Spleen (tissue), 11 donors: ENCODE data around the gene UBE2E2. TPM values are rescaled to one million over a fixed set of nuclear protein-coding genes. Genes with fewer than 3 reads are reported as not detected.

ENCODE experiments used
- DNase-seq: peaks from one replicate; pipeline ENCODE4 v3.0.0-alpha.2; 2020
- H3K27ac ChIP-seq, 8 donors: fragments of 200-600 bp; sonication (generic) in 7 of 8; 1 replicate in 4 of 8; 2 replicates in 4 of 8; pipeline versions ENCODE4 v1.5.0 to v1.8.0; 2016 to 2021; ENCODE audit warnings: inconsistent platforms in 4 of 8, mild to moderate bottlenecking in 4 of 8, moderate library complexity in 1 of 8
- H3K27me3 ChIP-seq, 7 donors: fragments of 200-600 bp; sonication (generic) in 6 of 7; replicated peaks in 1 of 7; 1 replicate in 4 of 7; 2 replicates in 3 of 7; pipeline versions ENCODE4 v1.5.0 to v1.8.0; 2016 to 2021; ENCODE audit warnings: inconsistent platforms in 3 of 7, mild to moderate bottlenecking in 1 of 7
- H3K36me3 ChIP-seq, 6 donors: fragments of 200-600 bp; sonication (generic) in 5 of 6; 1 replicate in 4 of 6; 2 replicates in 2 of 6; pipeline versions ENCODE4 v1.5.0 to v1.8.0; 2016 to 2021; ENCODE audit warnings: inconsistent platforms in 2 of 6
- H3K4me1 ChIP-seq, 6 donors: fragments of 200-600 bp; sonication (generic) in 5 of 6; 1 replicate in 3 of 6; 2 replicates in 3 of 6; pipeline versions ENCODE4 v1.5.0 to v1.8.0; 2016 to 2021; ENCODE audit warnings: inconsistent platforms in 3 of 6
- H3K4me3 ChIP-seq, 8 donors: fragments of 200-600 bp; sonication (generic) in 7 of 8; 1 replicate in 4 of 8; 2 replicates in 4 of 8; pipeline versions ENCODE4 v1.5.0 to v1.8.0; 2016 to 2021; ENCODE audit warnings: inconsistent platforms in 4 of 8, mild to moderate bottlenecking in 4 of 8, moderate library complexity in 2 of 8
- H3K9me3 ChIP-seq, 8 donors: fragments of 200-600 bp; sonication (generic) in 7 of 8; 1 replicate in 4 of 8; 2 replicates in 4 of 8; pipeline versions ENCODE4 v1.5.0 to v1.8.0; 2016 to 2021; ENCODE audit warnings: inconsistent platforms in 4 of 8
- CTCF ChIP-seq, 11 experiments: fragments of 200-600 bp in 7 of 11; fragments of 450-650 bp in 4 of 11; sonication (generic) in 4 of 11; IDR thresholded peaks in 8 of 11; conservative IDR thresholded peaks in 3 of 11; 1 replicate in 7 of 11; 2 replicates in 4 of 11; pipeline versions ENCODE4 v1.4.0 to v1.8.0; 2016 to 2021; ENCODE audit warnings: antibody characterized with exemption in 11 of 11, inconsistent platforms in 4 of 11, mild to moderate bottlenecking in 1 of 11
- POLR2A ChIP-seq, 3 donors: fragments of 450-650 bp; IDR thresholded peaks; one replicate each; pipeline ENCODE4 v1.5.1; 2017; ENCODE audit warnings: antibody characterized with exemption in 3 of 3, mild to moderate bottlenecking in 1 of 3
- POLR2AphosphoS5 ChIP-seq, 3 donors: sonication (generic); formaldehyde crosslinking; IDR thresholded peaks; one replicate each; pipeline ENCODE4 v1.5.1; 2017; ENCODE audit warnings: antibody characterized with exemption in 3 of 3
- WGBS, 5 donors: extraction: QIAGEN DNeasy Blood & Tissue Kit in 3 of 5; methylation state at CpG; one replicate each; pipeline versions ENCODE4 v1.1.5 to v1.1.7; 2013 to 2018; 5-methylcytosine and 5-hydroxymethylcytosine counted together
- intact Hi-C: fragments of 100-400 bp; cut with DNase I; formaldehyde crosslinking; loops from one replicate; pipeline ENCODE4 v1.15.0; 2023; ENCODE audit warnings: low total_unique reads
- polyA plus RNA-seq, 3 donors: library from polyadenylated mRNA; stranded (reverse); fragments of 200-250 nt; gene quantifications; one replicate each; pipeline ENCODE4 v1.2.1, GENCODE V29; 2013
- total RNA-seq, 7 donors: library from RNA; depleted of rRNA in 3 of 7; stranded (reverse); fragments of >200 nt in 3 of 7; fragmentation: NEBNext Ultra II Directional in 4 of 7; extraction: Animal tissue kit (Norgen Biotek cat#: 25700) in 4 of 7; gene quantifications; one replicate each; pipeline versions ENCODE4 v1.1.0 to v1.2.1, GENCODE V29; 2016 to 2021
- donor health status: healthy with polysubstance abuse.
- donor health status: DM: no; HTN: no; CAD: no; lungs with moderate emphysema.
- donor health status: DM: no; HTN: no; CAD: no.
- donor health status: Bipolar disorder and iron deficiency.
- donor health status: healthy.
- donor health status: DM: no; HTN: no; CAD: no.
- donor health status: DM: yes; HTN: yes; CAD: no.

Gene UBE2E2
- total and polyA plus RNA-seq, 10 donors, result 27.9 to 87.6 (median 41.2) TPM

- peaks cover 0 to 3% (median 0%) of the 10 kb centered on the region in 6 donors for H3K4me1 ChIP-seq
- peaks cover 0 to 4% (median 0%) of the 10 kb centered on the region in 8 donors for H3K9me3 ChIP-seq
- H3K27ac ChIP-seq, result no peak overlapping the region
- TF ChIP-seq POLR2AphosphoS5 (IDR thresholded peaks at IDR 0.05) (no peak), POLR2A (IDR thresholded peaks at IDR 0.05) (no peak), CTCF (IDR thresholded peaks at IDR 0.05 in 8 of 11, conservative IDR thresholded peaks at IDR 0.05 in 3 of 11) (no peak)
- H3K4me3 ChIP-seq, result no peak overlapping the region
- H3K27me3 ChIP-seq, result no peaks in the 10 kb centered on the region
- 83 to 96% (median 91%) methylated on average over 3 of the region's 3 CpGs for WGBS, 5 donors
- H3K36me3 ChIP-seq, result no peaks in the 10 kb centered on the region
- no peak for DNase-seq
- intact Hi-C loops, result no loop called here
Measured at GRCh38 chr3:23356923-23357322, 153.8 kb downstream of the UBE2E2 start.

- intact Hi-C loops, result no loop called here
- no peak for TF ChIP-seq CTCF (IDR thresholded peaks at IDR 0.05 in 8 of 11, conservative IDR thresholded peaks at IDR 0.05 in 3 of 11)
- no peak for TF ChIP-seq POLR2AphosphoS5 (IDR thresholded peaks at IDR 0.05)
- TF ChIP-seq POLR2A (IDR thresholded peaks at IDR 0.05), result no peak
- DNase-seq, result no peak
- H3K4me1 ChIP-seq, result peaks cover 0 to 3% (median 0%) of the 10 kb centered on the region in 6 donors
- no peaks in the 10 kb centered on the region for H3K27me3 ChIP-seq
- H3K27ac ChIP-seq, result no peak overlapping the region
- H3K4me3 ChIP-seq, result no peak overlapping the region
- H3K9me3 ChIP-seq, result peaks cover 0 to 20% (median 7%) of the 10 kb centered on the region in 8 donors
- H3K36me3 ChIP-seq, result no peaks in the 10 kb centered on the region
Measured at GRCh38 chr3:23359116-23359515, 156.0 kb downstream of the UBE2E2 start.

- Histone ChIP-seq H3K9me3 (peaks cover 0 to 26% (median 9%) of the 10 kb centered on the region in 8 donors), H3K4me1 (peaks cover 0 to 14% (median 2%) of the 10 kb centered on the region in 6 donors), H3K27me3 (no peaks in the 10 kb centered on the region), H3K4me3 (no peak overlapping the region), H3K36me3 (no peaks in the 10 kb centered on the region), H3K27ac (no peak overlapping the region)
- intact Hi-C loops, result no loop called here
- 23 to 43% (median 30%) methylated on average over 2 of the region's 2 CpGs for WGBS, 5 donors
- no peak for DNase-seq
- TF ChIP-seq CTCF (IDR thresholded peaks at IDR 0.05 in 8 of 11, conservative IDR thresholded peaks at IDR 0.05 in 3 of 11) (no peak), POLR2AphosphoS5 (IDR thresholded peaks at IDR 0.05) (peak in 1 of 3 donors; percentile 34), POLR2A (IDR thresholded peaks at IDR 0.05) (no peak)
Measured at GRCh38 chr3:23365066-23365465, 161.9 kb downstream of the UBE2E2 start.

DNA sequence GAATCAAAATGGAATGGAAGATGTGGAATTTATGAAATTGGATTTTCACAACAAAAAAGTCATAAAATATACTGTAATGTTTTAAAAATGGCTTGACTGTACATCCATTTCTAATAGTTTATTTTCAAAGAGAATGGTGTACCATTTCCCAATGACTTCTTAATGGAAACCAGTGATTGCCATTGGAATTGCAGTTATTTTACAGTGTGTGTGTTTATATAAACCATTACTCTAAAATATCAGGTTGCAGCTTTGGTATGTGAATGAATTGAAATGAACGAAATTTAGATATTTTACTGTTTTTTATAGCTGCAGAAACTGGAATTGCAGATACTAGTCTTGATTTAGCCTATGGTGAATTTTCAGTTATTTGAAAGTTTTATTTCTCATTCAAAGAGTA lies 165.6 kb downstream of the UBE2E2 start:
- intact Hi-C loops, result no loop called here
- DNase-seq, result no peak
- H3K9me3 ChIP-seq, result peaks cover 0 to 10% (median 6%) of the 10 kb centered on the region in 8 donors
- H3K4me1 ChIP-seq, result peaks cover 0 to 22% (median 4%) of the 10 kb centered on the region in 6 donors
- H3K27me3 ChIP-seq, result no peaks in the 10 kb centered on the region
- WGBS, 5 donors, result 83 to 95% (median 87%) methylated on average over 1 of the region's 1 CpG
- no peak overlapping the region for H3K27ac ChIP-seq
- H3K4me3 ChIP-seq, result no peak overlapping the region
- no peaks in the 10 kb centered on the region for H3K36me3 ChIP-seq
- TF ChIP-seq CTCF (IDR thresholded peaks at IDR 0.05 in 8 of 11, conservative IDR thresholded peaks at IDR 0.05 in 3 of 11) (no peak), POLR2AphosphoS5 (IDR thresholded peaks at IDR 0.05) (no peak), POLR2A (IDR thresholded peaks at IDR 0.05) (no peak)
